ENCODE results near the gene AP5B1.
"Not testable (repeated sequence)": the region's sequence is repeated elsewhere in the genome, so short reads cannot be mapped to it uniquely, and the experiment has no call there.

The AP5B1 gene

DNA sequence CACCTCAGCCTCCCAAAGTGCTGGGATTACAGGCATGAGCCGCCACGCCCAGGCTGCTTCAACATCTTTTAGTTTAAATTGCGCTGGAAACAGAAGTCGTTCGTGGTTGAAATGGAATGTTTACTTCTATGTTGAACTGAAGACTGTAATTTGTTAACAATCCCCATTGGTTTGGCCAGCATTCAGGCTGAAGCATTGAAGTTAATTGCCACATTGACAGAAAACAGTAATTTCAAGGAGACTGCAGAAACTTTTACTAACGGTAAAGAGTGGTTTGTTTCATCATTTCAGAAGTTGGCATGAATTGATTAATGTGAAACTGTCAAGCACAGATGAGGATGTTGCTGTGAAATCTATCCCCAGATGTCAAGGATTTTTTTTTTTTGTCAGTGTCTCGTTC is 14.2 kb downstream of the AP5B1 start:
- TF ChIP-seq, protein P1, sequence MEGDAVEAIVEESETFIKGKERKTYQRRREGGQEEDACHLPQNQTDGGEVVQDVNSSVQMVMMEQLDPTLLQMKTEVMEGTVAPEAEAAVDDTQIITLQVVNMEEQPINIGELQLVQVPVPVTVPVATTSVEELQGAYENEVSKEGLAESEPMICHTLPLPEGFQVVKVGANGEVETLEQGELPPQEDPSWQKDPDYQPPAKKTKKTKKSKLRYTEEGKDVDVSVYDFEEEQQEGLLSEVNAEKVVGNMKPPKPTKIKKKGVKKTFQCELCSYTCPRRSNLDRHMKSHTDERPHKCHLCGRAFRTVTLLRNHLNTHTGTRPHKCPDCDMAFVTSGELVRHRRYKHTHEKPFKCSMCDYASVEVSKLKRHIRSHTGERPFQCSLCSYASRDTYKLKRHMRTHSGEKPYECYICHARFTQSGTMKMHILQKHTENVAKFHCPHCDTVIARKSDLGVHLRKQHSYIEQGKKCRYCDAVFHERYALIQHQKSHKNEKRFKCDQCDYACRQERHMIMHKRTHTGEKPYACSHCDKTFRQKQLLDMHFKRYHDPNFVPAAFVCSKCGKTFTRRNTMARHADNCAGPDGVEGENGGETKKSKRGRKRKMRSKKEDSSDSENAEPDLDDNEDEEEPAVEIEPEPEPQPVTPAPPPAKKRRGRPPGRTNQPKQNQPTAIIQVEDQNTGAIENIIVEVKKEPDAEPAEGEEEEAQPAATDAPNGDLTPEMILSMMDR (IDR thresholded peaks at IDR 0.05; ENCODE audit: extremely low read depth, missing control alignments): no peak
- DNase-seq (ENCODE audit: low spot score): no peak

DNA sequence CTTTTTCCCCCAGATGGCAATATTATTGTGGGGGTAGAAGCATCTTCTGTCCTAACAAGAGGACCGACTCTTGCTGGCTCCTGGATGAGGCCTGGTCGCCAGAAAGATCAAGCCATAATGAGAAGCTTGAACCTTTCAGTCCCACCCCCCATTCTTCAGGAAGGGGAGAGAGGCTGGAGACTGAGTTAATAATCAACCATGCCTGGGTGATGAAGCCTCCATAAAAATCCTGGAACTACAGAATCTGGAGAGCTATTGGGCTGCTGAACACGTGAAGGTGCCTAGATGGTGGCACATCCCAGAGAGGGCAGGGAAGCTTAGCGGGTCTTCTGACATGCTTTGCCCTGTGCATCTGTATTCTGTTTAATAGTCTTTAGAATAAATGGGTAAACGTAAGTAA is 16.3 kb downstream of the AP5B1 start:
- TF ChIP-seq, protein P1 (IDR thresholded peaks at IDR 0.05; ENCODE audit: extremely low read depth, missing control alignments): no peak

DNA sequence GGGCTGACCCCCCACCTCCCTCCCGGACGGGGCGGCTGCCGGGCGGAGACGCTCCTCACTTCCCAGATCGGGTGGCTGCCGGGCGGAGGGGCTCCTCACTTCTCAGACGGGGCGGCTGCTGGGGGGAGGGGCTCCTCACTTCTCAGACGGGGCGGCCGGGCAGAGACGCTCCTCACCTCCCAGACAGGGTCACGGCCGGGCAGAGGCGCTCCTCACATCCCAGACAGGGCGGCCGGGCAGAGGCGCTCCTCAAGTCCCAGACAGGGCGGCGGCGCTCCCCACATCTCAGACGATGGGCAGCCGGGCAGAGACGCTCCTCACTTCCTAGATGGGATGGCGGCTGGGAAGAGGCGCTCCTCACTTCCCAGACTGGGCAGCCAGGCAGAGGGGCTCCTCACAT is 18.0 kb downstream of the AP5B1 start:
- DNase-seq (ENCODE audit: low spot score): not testable (repeated sequence)

More for the DNA sequence above, 16.3 kb downstream of the AP5B1 start:
- no peak for DNase-seq (ENCODE audit: low spot score)

DNA sequence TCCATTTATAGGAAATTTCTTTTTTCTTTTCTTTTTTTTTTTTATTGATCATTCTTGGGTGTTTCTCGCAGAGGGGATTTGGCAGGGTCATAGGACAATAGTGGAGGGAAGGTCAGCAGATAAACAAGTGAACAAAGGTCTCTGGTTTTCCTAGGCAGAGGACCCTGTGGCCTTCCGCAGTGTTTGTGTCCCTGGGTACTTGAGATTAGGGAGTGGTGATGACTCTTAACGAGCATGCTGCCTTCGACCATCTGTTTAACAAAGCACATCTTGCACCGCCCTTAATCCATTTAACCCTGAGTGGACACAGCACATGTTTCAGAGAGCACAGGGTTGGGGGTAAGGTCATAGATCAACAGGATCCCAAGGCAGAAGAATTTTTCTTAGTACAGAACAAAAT is 18.6 kb downstream of the AP5B1 start:
- DNase-seq (ENCODE audit: low spot score): not testable (repeated sequence)

DNA sequence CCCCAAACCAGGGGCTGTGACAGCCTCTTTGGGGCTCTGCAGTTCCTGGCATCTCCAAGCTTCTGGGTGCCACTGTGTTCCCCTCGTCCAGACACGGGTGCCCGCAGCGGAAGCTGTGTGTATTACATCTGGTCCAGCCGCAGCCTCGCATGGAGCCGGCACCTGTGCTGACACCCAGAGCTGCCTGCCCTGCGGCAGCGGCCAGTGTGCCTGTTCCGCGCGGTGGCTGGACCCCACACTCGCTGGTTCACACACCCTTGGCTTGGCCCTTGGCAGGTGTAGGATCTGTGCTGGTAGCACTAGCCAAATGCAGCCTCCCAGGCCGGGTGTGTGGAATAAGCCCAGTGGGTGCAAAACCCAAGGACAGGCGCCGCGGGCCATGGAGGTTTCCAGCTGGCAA is 35.7 kb downstream of the AP5B1 start:
- no peak for DNase-seq (ENCODE audit: low spot score)
- TF ChIP-seq, protein P1 (IDR thresholded peaks at IDR 0.05; ENCODE audit: extremely low read depth, missing control alignments): no peak

DNA sequence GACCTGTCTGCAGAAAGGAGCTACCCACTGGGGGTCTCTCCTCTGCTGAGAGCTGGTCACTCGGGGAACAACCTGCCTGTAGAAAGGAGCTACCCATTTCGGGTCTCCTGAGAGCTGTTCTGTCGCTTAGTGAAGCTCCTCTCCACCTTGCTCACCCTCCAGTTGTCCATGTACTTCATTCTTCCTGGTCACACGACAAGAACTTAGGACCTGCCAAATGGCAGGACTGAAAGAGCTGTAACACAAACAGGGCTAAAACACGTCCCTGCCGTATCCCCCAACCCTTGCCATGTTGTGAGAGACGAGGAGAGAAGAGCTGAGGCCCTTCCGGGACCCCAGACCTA is 36.1 kb downstream of the AP5B1 start:
- DNase-seq (ENCODE audit: low spot score): no peak
- TF ChIP-seq, protein P1 (IDR thresholded peaks at IDR 0.05; ENCODE audit: extremely low read depth, missing control alignments): no peak

DNA sequence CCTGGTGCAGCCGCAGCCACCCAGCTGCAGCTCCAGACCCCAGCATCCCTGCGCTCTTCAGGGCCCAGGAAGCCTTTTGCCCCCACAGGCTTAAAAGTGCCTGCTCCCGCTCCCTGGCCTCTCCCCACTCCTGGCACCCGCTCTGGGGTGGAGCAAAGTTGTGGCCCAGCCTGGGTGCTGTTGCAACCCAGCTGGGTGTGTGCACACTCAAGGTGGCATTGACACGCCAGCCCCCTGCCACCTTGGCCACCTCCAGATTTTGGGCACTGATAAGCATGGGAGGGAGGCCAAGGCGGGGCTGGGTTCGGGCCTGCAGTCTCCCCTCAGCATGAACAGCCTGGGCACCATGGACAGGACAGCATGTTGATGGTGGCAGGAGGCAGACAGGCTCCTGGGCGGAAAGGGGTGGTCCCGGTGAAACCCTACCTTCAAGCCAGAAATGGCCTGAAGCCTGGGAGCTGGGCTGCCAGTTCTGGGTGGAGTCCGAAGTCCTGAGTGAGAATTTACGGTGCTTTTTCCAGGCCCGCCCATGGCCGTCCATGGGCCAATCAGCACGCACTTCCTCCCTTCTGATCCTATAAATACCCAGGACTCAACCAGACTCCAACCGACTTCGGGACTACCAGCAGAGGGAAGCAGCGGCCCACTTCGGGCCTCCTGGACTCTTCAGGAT is 36.6 kb downstream of the AP5B1 start:
- no peak for DNase-seq (ENCODE audit: low spot score)
- TF ChIP-seq, protein P1 (IDR thresholded peaks at IDR 0.05; ENCODE audit: extremely low read depth, missing control alignments): no peak

DNA sequence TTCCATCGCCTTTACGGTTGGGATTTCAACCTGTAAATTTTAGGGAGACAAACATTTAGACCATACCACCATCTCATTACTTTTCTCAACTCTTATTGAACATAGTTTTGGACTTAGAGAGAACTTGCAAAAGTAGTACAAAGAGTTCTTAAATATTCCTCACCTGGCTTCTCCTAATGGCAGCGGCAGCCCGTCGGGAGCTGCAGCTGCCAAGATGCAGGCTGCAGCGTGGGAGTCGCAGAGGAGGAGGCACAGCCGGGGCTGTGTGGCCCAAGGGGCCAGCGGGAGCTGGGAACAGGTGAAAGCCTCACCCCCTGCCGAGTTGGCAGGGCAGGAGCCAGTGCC is 37.1 kb downstream of the AP5B1 start:
- TF ChIP-seq, protein P1 (IDR thresholded peaks at IDR 0.05; ENCODE audit: extremely low read depth, missing control alignments): no peak
- no peak for DNase-seq (ENCODE audit: low spot score)
